ENCODE results near the gene RFPL4A. TPM values are rescaled to one million over a fixed set of nuclear protein-coding genes. Genes with fewer than 3 reads are reported as not detected.

The RFPL4A gene
- total RNA-seq, 1 donor = not detected

DNA sequence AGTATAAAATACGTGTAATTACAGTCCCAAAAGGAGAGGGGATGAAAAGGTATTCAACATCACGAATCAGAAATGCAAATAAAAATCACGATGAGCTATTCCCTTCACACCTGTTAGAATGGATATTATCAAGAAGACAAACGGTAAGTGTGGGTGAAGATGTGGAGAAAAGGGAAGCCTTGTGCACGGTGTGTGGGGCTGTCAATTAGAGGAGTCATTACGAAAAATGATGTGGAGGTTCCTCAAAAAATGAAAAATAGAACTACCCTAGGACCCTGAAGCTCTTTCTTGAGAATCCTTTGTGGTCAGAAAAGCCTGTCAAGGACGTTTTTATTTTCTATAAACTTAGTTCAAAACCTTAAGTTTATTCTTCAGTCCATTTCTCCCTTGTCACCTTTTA, 53.6 kb downstream of the RFPL4A start:
- H4K20me1 ChIP-seq (ENCODE audit: insufficient read depth, low read length) = no peaks in the 10 kb centered on the region
- TF ChIP-seq, protein P1, sequence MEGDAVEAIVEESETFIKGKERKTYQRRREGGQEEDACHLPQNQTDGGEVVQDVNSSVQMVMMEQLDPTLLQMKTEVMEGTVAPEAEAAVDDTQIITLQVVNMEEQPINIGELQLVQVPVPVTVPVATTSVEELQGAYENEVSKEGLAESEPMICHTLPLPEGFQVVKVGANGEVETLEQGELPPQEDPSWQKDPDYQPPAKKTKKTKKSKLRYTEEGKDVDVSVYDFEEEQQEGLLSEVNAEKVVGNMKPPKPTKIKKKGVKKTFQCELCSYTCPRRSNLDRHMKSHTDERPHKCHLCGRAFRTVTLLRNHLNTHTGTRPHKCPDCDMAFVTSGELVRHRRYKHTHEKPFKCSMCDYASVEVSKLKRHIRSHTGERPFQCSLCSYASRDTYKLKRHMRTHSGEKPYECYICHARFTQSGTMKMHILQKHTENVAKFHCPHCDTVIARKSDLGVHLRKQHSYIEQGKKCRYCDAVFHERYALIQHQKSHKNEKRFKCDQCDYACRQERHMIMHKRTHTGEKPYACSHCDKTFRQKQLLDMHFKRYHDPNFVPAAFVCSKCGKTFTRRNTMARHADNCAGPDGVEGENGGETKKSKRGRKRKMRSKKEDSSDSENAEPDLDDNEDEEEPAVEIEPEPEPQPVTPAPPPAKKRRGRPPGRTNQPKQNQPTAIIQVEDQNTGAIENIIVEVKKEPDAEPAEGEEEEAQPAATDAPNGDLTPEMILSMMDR (IDR thresholded peaks at IDR 0.05; ENCODE audit: extremely low read depth, low read depth, low read length) = no peak
- H3K4me3 ChIP-seq (ENCODE audit: insufficient read depth, low read length) = no peak overlapping the region
- no peak for DNase-seq (ENCODE audit: insufficient read length, low spot score, missing footprints)
- no peaks in the 10 kb centered on the region for H3K4me1 ChIP-seq (ENCODE audit: insufficient read depth, low read length)
- no peak overlapping the region for H3K4me2 ChIP-seq (ENCODE audit: insufficient read depth, low read length)
- H3K79me2 ChIP-seq (ENCODE audit: insufficient read depth, low read length) = no peaks in the 10 kb centered on the region
- H3K27me3 ChIP-seq (ENCODE audit: insufficient read depth, low read length) = no peaks in the 10 kb centered on the region
- no peak overlapping the region for H3K27ac ChIP-seq (ENCODE audit: low read depth, low read length)
- no peaks in the 10 kb centered on the region for H3K36me3 ChIP-seq (ENCODE audit: insufficient read depth, low read length)
- no peaks in the 10 kb centered on the region for H3K9me3 ChIP-seq (ENCODE audit: low read depth, low read length)
- no peak overlapping the region for H2AFZ ChIP-seq (ENCODE audit: low read length)

Other genes with a start within 250 kb of the RFPL4A start
- not detected in 2 replicates for gene SBK2, start 222.0 kb upstream of the RFPL4A start, total RNA-seq
- not detected in 2 replicates for gene SBK3, start 213.6 kb upstream of the RFPL4A start, total RNA-seq
- gene ZNF579, start 178.2 kb upstream of the RFPL4A start, total RNA-seq = 6.9 and 7.4 TPM in 2 replicates
- 2.9 and 3.6 TPM in 2 replicates for gene FIZ1, start 159.6 kb upstream of the RFPL4A start, total RNA-seq
- gene ZNF524, start 158.8 kb upstream of the RFPL4A start, total RNA-seq = 11.2 TPM in 2 replicates
- 1.4 and 1.5 TPM in 2 replicates for gene ZNF865, start 153.4 kb upstream of the RFPL4A start, total RNA-seq
- gene ZNF784, start 134.5 kb upstream of the RFPL4A start, total RNA-seq = 6.5 and 8.7 TPM in 2 replicates
- gene ZNF580, start 118.1 kb upstream of the RFPL4A start, total RNA-seq = 6.5 and 8.3 TPM in 2 replicates
- 25.7 and 28.6 TPM in 2 replicates for gene ZNF581, start 115.4 kb upstream of the RFPL4A start, total RNA-seq
- gene CCDC106, start 110.9 kb upstream of the RFPL4A start, total RNA-seq = 10.5 and 13.3 TPM in 2 replicates
- gene U2AF2, start 104.1 kb upstream of the RFPL4A start, total RNA-seq = 64.5 and 70.2 TPM in 2 replicates
- gene EPN1, start 83.9 kb upstream of the RFPL4A start, total RNA-seq = 25.0 and 31.5 TPM in 2 replicates
- not detected in 2 replicates for gene NLRP9, start 20.7 kb upstream of the RFPL4A start, total RNA-seq
- not detected in 2 replicates for gene RFPL4AL1, start 10.0 kb downstream of the RFPL4A start, total RNA-seq
- not detected in 2 replicates for gene NLRP11, start 72.9 kb downstream of the RFPL4A start, total RNA-seq
- gene NLRP4, start 77.4 kb downstream of the RFPL4A start, total RNA-seq = not detected in 2 replicates
- not detected in 2 replicates for gene NLRP13, start 173.2 kb downstream of the RFPL4A start, total RNA-seq
- not detected in 2 replicates for gene NLRP8, start 188.7 kb downstream of the RFPL4A start, total RNA-seq
- not detected in 2 replicates for gene NLRP5, start 227.7 kb downstream of the RFPL4A start, total RNA-seq